Body of pancreas (tissue), 4 donors: ENCODE measurements around the gene EHMT1. TPM values are rescaled to one million over a fixed set of nuclear protein-coding genes. Genes with fewer than 3 reads are reported as not detected.

Experiments used
- ATAC-seq: fragments of 150-250 bp; one replicate; pipeline ENCODE4 v1.9.1; 2016
- DNase-seq, 4 donors: peaks; one replicate each; pipeline ENCODE4 v3.0.0-alpha.2; 2019
- H3K27ac ChIP-seq, 4 donors: fragments of 200-600 bp; sonication (generic); 1 replicate in 3 of 4; 2 replicates in 1 of 4; pipeline versions ENCODE4 v1.5.1 to v1.6.1; 2016 to 2019; ENCODE audit warnings: mild to moderate bottlenecking in 1 of 4, mixed read lengths in 1 of 4, moderate library complexity in 1 of 4
- H3K27me3 ChIP-seq, 2 donors: fragments of 200-600 bp; sonication (generic); one replicate each; pipeline ENCODE4 v1.6.0; 2016; ENCODE audit warnings: mild to moderate bottlenecking in 1 of 2
- H3K36me3 ChIP-seq, 2 donors: fragments of 200-600 bp; sonication (generic); replicated peaks in 1 of 2; 2 replicates each; pipeline ENCODE4 v1.5.1; 2016; ENCODE audit warnings: low read depth in 2 of 2; ENCODE audit not compliant: insufficient read depth in 1 of 2
- H3K4me1 ChIP-seq: fragments of 200-600 bp; sonication (generic); one replicate; pipeline ENCODE4 v1.6.0; 2016
- H3K4me3 ChIP-seq, 2 donors: fragments of 200-600 bp; sonication (generic); 1 replicate in 1 of 2; 2 replicates in 1 of 2; pipeline ENCODE4 v1.5.1; 2016 to 2019
- H3K9me3 ChIP-seq, 3 donors: fragments of 200-600 bp; sonication (generic); 1 replicate in 2 of 3; 2 replicates in 1 of 3; pipeline ENCODE4 v1.5.1; 2016
- CTCF ChIP-seq, 7 experiments: fragments of 450-650 bp in 4 of 7; fragments of 200-600 bp in 3 of 7; sonication (generic) in 3 of 7; IDR thresholded peaks; one replicate each; pipeline ENCODE4 v1.5.1; 2016 to 2019; ENCODE audit warnings: antibody characterized with exemption in 7 of 7
- POLR2A ChIP-seq, 3 donors: fragments of 450-650 bp; IDR thresholded peaks; one replicate each; pipeline ENCODE4 v1.6.1; 2016; ENCODE audit warnings: antibody characterized with exemption in 3 of 3, mild to moderate bottlenecking in 2 of 3
- WGBS, 2 donors: methylation state at CpG; one replicate each; pipeline ENCODE4 v1.1.5; 2017; 5-methylcytosine and 5-hydroxymethylcytosine counted together
- intact Hi-C: fragments of 100-400 bp; cut with DNase I; formaldehyde crosslinking; loops from one replicate; pipeline ENCODE4 v1.15.1; 2023
- total RNA-seq, 2 donors: library from RNA; depleted of rRNA; stranded (reverse); fragments of >200 nt; gene quantifications; one replicate each; pipeline ENCODE4 v1.1.0, GENCODE V29; 2016

Gene EHMT1
- total RNA-seq, 2 donors from 2014 or later: 41.0 to 65.9 TPM

DNA sequence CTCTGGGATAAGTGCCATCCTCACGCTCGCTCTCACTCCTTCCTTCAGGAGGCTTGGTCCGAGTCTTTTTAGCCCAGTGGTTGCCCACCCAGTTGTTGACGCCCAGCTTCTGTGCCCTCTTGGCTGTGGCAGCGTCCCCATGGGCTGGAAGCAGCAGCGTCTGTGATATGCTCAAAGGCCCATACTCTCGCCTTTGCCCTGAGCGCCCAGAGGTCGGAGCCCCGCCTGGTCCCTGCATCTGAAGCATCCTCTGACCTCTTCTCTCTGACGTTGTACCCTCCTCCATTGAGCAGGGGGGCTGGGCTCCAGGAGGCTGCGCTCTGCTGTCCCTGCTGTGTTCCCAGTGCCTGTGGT lies 180.8 kb downstream of the EHMT1 start:
- intact Hi-C loops: no loop called here
- TF ChIP-seq POLR2A (IDR thresholded peaks at IDR 0.05) (no peak), CTCF (IDR thresholded peaks at IDR 0.05) (no peak)
- Histone ChIP-seq H3K4me1 (peaks cover 23% of the 10 kb centered on the region), H3K9me3 (no peaks in the 10 kb centered on the region), H3K27me3 (no peaks in the 10 kb centered on the region), H3K36me3 (peaks cover 0 to 7% of the 10 kb centered on the region in 2 donors), H3K27ac (no peak overlapping the region), H3K4me3 (no peak overlapping the region)
- ATAC-seq (no peak), DNase-seq (no peak)
- WGBS, 2 donors: 92 to 97% methylated on average over 11 to 12 of the region's 12 CpGs

GRCh38 chr9:137800196-137801022 lies 181.6 kb downstream of the EHMT1 start:
- no peak for DNase-seq
- intact Hi-C loops: no loop called here
- peaks cover 18% of the 10 kb centered on the region for H3K4me1 ChIP-seq
- no peaks in the 10 kb centered on the region for H3K9me3 ChIP-seq
- no peak for ATAC-seq
- WGBS, 2 donors: 92 to 94% methylated on average over 20 to 31 of the region's 31 CpGs
- H3K4me3 ChIP-seq: no peak overlapping the region
- TF ChIP-seq POLR2A (IDR thresholded peaks at IDR 0.05) (no peak), CTCF (IDR thresholded peaks at IDR 0.05) (no peak)
- no peaks in the 10 kb centered on the region for H3K27me3 ChIP-seq
- peaks cover 0 to 7% of the 10 kb centered on the region in 2 donors for H3K36me3 ChIP-seq
- no peak overlapping the region for H3K27ac ChIP-seq

DNA sequence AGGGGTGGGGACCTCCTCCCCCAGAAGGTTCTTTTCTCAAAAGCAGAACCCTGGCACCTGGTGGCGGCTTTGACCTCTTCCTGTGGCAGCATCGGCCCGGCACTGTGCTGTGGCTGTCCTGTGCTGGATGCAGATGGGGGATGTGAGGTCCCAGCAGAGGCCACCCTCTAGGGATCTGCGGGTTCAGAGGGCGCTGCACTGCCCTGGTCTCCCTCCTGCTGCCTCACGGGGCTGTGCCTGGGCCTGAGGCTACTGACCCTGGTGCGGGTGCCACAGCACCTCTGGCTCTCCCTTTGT lies 182.2 kb downstream of the EHMT1 start:
- H3K4me1 ChIP-seq: peaks cover 18% of the 10 kb centered on the region
- peaks cover 0 to 7% of the 10 kb centered on the region in 2 donors for H3K36me3 ChIP-seq
- TF ChIP-seq POLR2A (IDR thresholded peaks at IDR 0.05): no peak
- no peak for TF ChIP-seq CTCF (IDR thresholded peaks at IDR 0.05)
- no peak overlapping the region for H3K4me3 ChIP-seq
- no peaks in the 10 kb centered on the region for H3K27me3 ChIP-seq
- intact Hi-C loops: no loop called here
- ATAC-seq: no peak
- 93 to 100% methylated on average over 4 to 7 of the region's 7 CpGs for WGBS, 2 donors
- no peak overlapping the region for H3K27ac ChIP-seq
- no peaks in the 10 kb centered on the region for H3K9me3 ChIP-seq
- no peak for DNase-seq

GRCh38 chr9:137802021-137802420 lies 183.2 kb downstream of the EHMT1 start:
- H3K36me3 ChIP-seq: peaks cover 0 to 7% of the 10 kb centered on the region in 2 donors
- intact Hi-C loops: no loop called here
- H3K4me3 ChIP-seq: no peak overlapping the region
- H3K27me3 ChIP-seq: no peaks in the 10 kb centered on the region
- peaks cover 13% of the 10 kb centered on the region for H3K4me1 ChIP-seq
- H3K27ac ChIP-seq: no peak overlapping the region
- WGBS, 2 donors: 56 to 58% methylated on average over 4 of the region's 4 CpGs
- no peaks in the 10 kb centered on the region for H3K9me3 ChIP-seq
- ATAC-seq (no peak), DNase-seq (no peak)
- TF ChIP-seq CTCF (IDR thresholded peaks at IDR 0.05): no peak
- TF ChIP-seq POLR2A (IDR thresholded peaks at IDR 0.05): no peak
